Mucosa of rectum (tissue), 2 donors: ENCODE data around the gene TAF1D.

Experiments
- H3K27ac ChIP-seq, 2 donors: one replicate each; pipeline ENCODE4 v1.7.0; 2013; ENCODE audit warnings: inconsistent platforms in 2 of 2, low read depth in 2 of 2, low read length in 2 of 2
- H3K27me3 ChIP-seq, 2 donors: one replicate each; pipeline ENCODE4 v1.7.0; 2013; ENCODE audit warnings: low read length in 2 of 2; ENCODE audit not compliant: control insufficient read depth in 2 of 2, insufficient read depth in 2 of 2
- H3K36me3 ChIP-seq, 2 donors: one replicate each; pipeline ENCODE4 v1.7.0; 2013; ENCODE audit warnings: low read length in 2 of 2; ENCODE audit not compliant: control insufficient read depth in 2 of 2, insufficient read depth in 2 of 2
- H3K4me1 ChIP-seq, 2 donors: one replicate each; pipeline ENCODE4 v1.7.0; 2013; ENCODE audit warnings: low read length in 2 of 2, mild to moderate bottlenecking in 1 of 2; ENCODE audit not compliant: control insufficient read depth in 2 of 2, insufficient read depth in 2 of 2
- H3K4me3 ChIP-seq, 2 donors: one replicate each; pipeline ENCODE4 v1.7.0; 2013; ENCODE audit warnings: low read length in 2 of 2
- H3K9ac ChIP-seq, 2 donors: one replicate each; pipeline ENCODE4 v1.7.0; 2013; ENCODE audit warnings: low read length in 2 of 2, low read depth in 1 of 2, mild to moderate bottlenecking in 1 of 2
- H3K9me3 ChIP-seq, 2 donors: one replicate each; pipeline ENCODE4 v1.7.0; 2013; ENCODE audit warnings: low read length in 2 of 2; ENCODE audit not compliant: control insufficient read depth in 2 of 2
- donor health status: healthy.
- donor health status: Normal muscosa, but diverticular disease.

TAF1D gene

GRCh38 chr11:93704237-93704636 is 37.1 kb downstream of the TAF1D start:
- Histone ChIP-seq H3K4me3 (no peak overlapping the region), H3K27me3 (no peaks in the 10 kb centered on the region), H3K36me3 (peaks cover 4 to 21% of the 10 kb centered on the region in 2 donors), H3K9me3 (peaks cover 0 to 3% of the 10 kb centered on the region in 2 donors), H3K27ac (no peak overlapping the region), H3K9ac (no peak overlapping the region), H3K4me1 (no peaks in the 10 kb centered on the region)

- Histone ChIP-seq H3K27ac (no peak overlapping the region), H3K9me3 (no peaks in the 10 kb centered on the region), H3K27me3 (no peaks in the 10 kb centered on the region), H3K4me3 (no peak overlapping the region), H3K4me1 (no peaks in the 10 kb centered on the region), H3K36me3 (peaks cover 22 to 33% of the 10 kb centered on the region in 2 donors), H3K9ac (no peak overlapping the region)
Observed at GRCh38 chr11:93700830-93701229, 40.5 kb downstream of the TAF1D start.

- Histone ChIP-seq H3K9me3 (no peaks in the 10 kb centered on the region), H3K36me3 (peaks cover 29 to 40% of the 10 kb centered on the region in 2 donors), H3K27me3 (no peaks in the 10 kb centered on the region), H3K27ac (no peak overlapping the region), H3K9ac (no peak overlapping the region), H3K4me1 (no peaks in the 10 kb centered on the region), H3K4me3 (no peak overlapping the region)
Observed at GRCh38 chr11:93697611-93698010, 43.7 kb downstream of the TAF1D start.

- H3K27ac ChIP-seq: no peak overlapping the region
- H3K27me3 ChIP-seq: no peaks in the 10 kb centered on the region
- no peak overlapping the region for H3K4me3 ChIP-seq
- H3K4me1 ChIP-seq: no peaks in the 10 kb centered on the region
- no peak overlapping the region for H3K9ac ChIP-seq
- no peaks in the 10 kb centered on the region for H3K9me3 ChIP-seq
- peaks cover 29 to 57% of the 10 kb centered on the region in 2 donors for H3K36me3 ChIP-seq
Observed at GRCh38 chr11:93694557-93694956, 46.7 kb downstream of the TAF1D start.

GRCh38 chr11:93694109-93694508 is 47.2 kb downstream of the TAF1D start:
- no peak overlapping the region for H3K9ac ChIP-seq
- H3K36me3 ChIP-seq: peaks cover 33 to 61% of the 10 kb centered on the region in 2 donors
- H3K4me1 ChIP-seq: no peaks in the 10 kb centered on the region
- H3K9me3 ChIP-seq: no peaks in the 10 kb centered on the region
- H3K4me3 ChIP-seq: no peak overlapping the region
- H3K27me3 ChIP-seq: no peaks in the 10 kb centered on the region
- H3K27ac ChIP-seq: no peak overlapping the region

GRCh38 chr11:93689240-93689639 is 52.1 kb downstream of the TAF1D start:
- H3K27ac ChIP-seq: no peak overlapping the region
- no peaks in the 10 kb centered on the region for H3K27me3 ChIP-seq
- H3K4me3 ChIP-seq: no peak overlapping the region
- H3K9me3 ChIP-seq: no peaks in the 10 kb centered on the region
- no peaks in the 10 kb centered on the region for H3K4me1 ChIP-seq
- H3K9ac ChIP-seq: no peak overlapping the region
- peaks cover 28 to 59% of the 10 kb centered on the region in 2 donors for H3K36me3 ChIP-seq

GRCh38 chr11:93686812-93687211 is 54.5 kb downstream of the TAF1D start:
- no peaks in the 10 kb centered on the region for H3K9me3 ChIP-seq
- no peak overlapping the region for H3K9ac ChIP-seq
- H3K36me3 ChIP-seq: peaks cover 40 to 66% of the 10 kb centered on the region in 2 donors
- no peak overlapping the region for H3K27ac ChIP-seq
- no peaks in the 10 kb centered on the region for H3K27me3 ChIP-seq
- H3K4me3 ChIP-seq: no peak overlapping the region
- no peaks in the 10 kb centered on the region for H3K4me1 ChIP-seq

GRCh38 chr11:93686226-93686625 is 55.1 kb downstream of the TAF1D start:
- no peaks in the 10 kb centered on the region for H3K27me3 ChIP-seq

More at GRCh38 chr11:93686226-93686625, 55.1 kb downstream of the TAF1D start:
- Histone ChIP-seq H3K4me1 (no peaks in the 10 kb centered on the region), H3K9ac (no peak overlapping the region), H3K4me3 (no peak overlapping the region), H3K27ac (no peak overlapping the region), H3K9me3 (no peaks in the 10 kb centered on the region), H3K36me3 (peaks cover 40 to 60% of the 10 kb centered on the region in 2 donors)
